ENCODE results near the gene C2CD4B. TPM values are rescaled to one million over a fixed set of nuclear protein-coding genes. Genes with fewer than 3 reads are reported as not detected.

Gene C2CD4B
- total and polyA plus RNA-seq, 2 of the 13 experiments (the other 11 are each of a cell fraction or from before 2014, with no cell fraction given) = not detected

DNA sequence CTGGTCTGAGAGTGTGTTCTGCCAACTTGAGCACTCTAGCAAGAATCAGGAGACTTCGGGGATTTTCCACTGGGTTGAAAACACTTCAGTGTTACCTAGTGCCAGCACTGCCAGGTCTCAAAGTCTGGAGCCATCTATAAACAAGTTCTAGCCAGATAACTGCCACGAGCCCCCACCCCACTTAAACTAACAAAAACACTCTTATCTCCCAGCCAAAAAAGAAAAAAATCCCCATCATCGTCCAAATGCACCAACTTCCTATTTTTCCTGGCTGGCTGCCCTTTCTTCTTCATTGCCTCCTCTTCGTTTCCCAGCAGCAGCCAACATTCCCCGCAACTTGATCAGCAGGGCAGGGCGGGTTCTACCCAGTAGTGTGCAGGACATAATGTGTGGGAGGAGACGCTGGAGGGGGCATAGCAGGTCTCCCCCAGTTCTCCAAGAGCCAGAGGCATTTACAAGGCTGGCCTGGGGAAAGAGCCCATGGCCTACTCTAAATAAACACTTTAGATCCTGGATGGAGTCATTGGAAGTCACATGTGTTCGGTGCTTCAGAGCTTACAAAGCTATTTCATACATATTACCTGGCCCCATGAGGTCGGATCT is 29.5 kb downstream of the C2CD4B start:
- BruUV-seq (replicated peaks) = no TSS peak
- H3K4me3 ChIP-seq (replicated peaks in 1 of 3; ENCODE audit: insufficient read depth in 1 of 3, low read depth in 2 of 3, low read length in 3 of 3) = no peak overlapping the region
- TF ChIP-seq SMARCC2 (IDR thresholded peaks at IDR 0.05) = no peak
- TF ChIP-seq, protein P1, sequence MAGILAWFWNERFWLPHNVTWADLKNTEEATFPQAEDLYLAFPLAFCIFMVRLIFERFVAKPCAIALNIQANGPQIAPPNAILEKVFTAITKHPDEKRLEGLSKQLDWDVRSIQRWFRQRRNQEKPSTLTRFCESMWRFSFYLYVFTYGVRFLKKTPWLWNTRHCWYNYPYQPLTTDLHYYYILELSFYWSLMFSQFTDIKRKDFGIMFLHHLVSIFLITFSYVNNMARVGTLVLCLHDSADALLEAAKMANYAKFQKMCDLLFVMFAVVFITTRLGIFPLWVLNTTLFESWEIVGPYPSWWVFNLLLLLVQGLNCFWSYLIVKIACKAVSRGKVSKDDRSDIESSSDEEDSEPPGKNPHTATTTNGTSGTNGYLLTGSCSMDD (CRISPR knock-in tag; IDR thresholded peaks at IDR 0.05) = no peak
- TF ChIP-seq SPEN (CRISPR knock-in tag; IDR thresholded peaks at IDR 0.05; ENCODE audit: low read depth) = no peak
- TF ChIP-seq ISL2 (CRISPR knock-in tag; IDR thresholded peaks at IDR 0.05) = no peak
- no peak for TF ChIP-seq ZNF776 (CRISPR knock-in tag; IDR thresholded peaks at IDR 0.05)
- TF ChIP-seq, protein P2, sequence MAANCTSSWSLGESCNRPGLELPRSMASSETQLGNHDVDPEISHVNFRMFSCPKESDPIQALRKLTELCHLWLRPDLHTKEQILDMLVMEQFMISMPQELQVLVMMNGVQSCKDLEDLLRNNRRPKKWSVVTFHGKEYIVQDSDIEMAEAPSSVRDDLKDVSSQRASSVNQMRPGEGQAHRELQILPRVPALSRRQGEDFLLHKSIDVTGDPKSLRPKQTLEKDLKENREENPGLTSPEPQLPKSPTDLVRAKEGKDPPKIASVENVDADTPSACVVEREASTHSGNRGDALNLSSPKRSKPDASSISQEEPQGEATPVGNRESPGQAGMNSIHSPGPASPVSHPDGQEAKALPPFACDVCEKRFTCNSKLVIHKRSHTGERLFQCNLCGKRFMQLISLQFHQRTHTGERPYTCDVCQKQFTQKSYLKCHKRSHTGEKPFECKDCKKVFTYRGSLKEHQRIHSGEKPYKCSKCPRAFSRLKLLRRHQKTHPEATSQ (CRISPR knock-in tag; IDR thresholded peaks at IDR 0.05; ENCODE audit: borderline replicate concordance) = no peak
- TF ChIP-seq, protein P3, sequence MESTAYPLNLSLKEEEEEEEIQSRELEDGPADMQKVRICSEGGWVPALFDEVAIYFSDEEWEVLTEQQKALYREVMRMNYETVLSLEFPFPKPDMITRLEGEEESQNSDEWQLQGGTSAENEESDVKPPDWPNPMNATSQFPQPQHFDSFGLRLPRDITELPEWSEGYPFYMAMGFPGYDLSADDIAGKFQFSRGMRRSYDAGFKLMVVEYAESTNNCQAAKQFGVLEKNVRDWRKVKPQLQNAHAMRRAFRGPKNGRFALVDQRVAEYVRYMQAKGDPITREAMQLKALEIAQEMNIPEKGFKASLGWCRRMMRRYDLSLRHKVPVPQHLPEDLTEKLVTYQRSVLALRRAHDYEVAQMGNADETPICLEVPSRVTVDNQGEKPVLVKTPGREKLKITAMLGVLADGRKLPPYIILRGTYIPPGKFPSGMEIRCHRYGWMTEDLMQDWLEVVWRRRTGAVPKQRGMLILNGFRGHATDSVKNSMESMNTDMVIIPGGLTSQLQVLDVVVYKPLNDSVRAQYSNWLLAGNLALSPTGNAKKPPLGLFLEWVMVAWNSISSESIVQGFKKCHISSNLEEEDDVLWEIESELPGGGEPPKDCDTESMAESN (CRISPR knock-in tag; conservative IDR thresholded peaks at IDR 0.05) = no peak
- CTCF ChIA-PET (ENCODE audit: low intra/inter-chr PET ratio, low total read pairs) = no interaction called here
- H3K27ac ChIP-seq (ENCODE audit: extremely low read length, insufficient read depth, low read length) = no peak overlapping the region
- in situ Hi-C loops (cut with HindIII; ENCODE audit: extremely low pct_ligation_motif_present, low pct_unique_long_range_greater_than_20kb) (no loop called here), intact Hi-C loops (cut with micrococcal nuclease; ENCODE audit: unreplicated experiment) (no loop called here)
- no peaks in the 10 kb centered on the region for H3K79me2 ChIP-seq (ENCODE audit: insufficient read depth, low read length)
- H3K4me1 ChIP-seq (ENCODE audit: insufficient read depth, low read length) = peaks cover 8% of the 10 kb centered on the region
- no peak overlapping the region for H2AFZ ChIP-seq (ENCODE audit: low read length)
- 7% methylated on average over 8 of the region's 9 CpGs for WGBS (ENCODE audit: low lambda C conversion rate)
- no peak for FAIRE-seq
- POLR2A ChIA-PET = no interaction called here
- no peak for ATAC-seq
- no peak overlapping the region for H3K9ac ChIP-seq (ENCODE audit: insufficient read depth, low read depth, low read length)
- no peak for DNase-seq (ENCODE audit: low spot score)
- peaks cover 0 to 7% of the 10 kb centered on the region in 2 experiments; a peak in 2 of 5 replicates for H3K27me3 ChIP-seq (ENCODE audit: control insufficient read depth in 1 of 2, insufficient read depth in 2 of 2, low read length in 2 of 2)
- H3K4me2 ChIP-seq (ENCODE audit: low read depth, low read length) = no peak overlapping the region
- H3K9me3 ChIP-seq (ENCODE audit: low read length) = no peaks in the 10 kb centered on the region
- H4K20me1 ChIP-seq (ENCODE audit: insufficient read depth, low read length) = no peaks in the 10 kb centered on the region
- no peaks in the 10 kb centered on the region for H3K36me3 ChIP-seq (replicated peaks in 1 of 2; ENCODE audit: control insufficient read depth in 1 of 2, insufficient read depth in 2 of 2, low read length in 2 of 2)
